CD14-positive monocyte (primary cell): ENCODE measurements around the gene KDM2A. TPM values are rescaled to one million over a fixed set of nuclear protein-coding genes. Genes with fewer than 3 reads are reported as not detected.

Experiments used
- DNase-seq, 3 donors: peaks; one replicate each; pipeline ENCODE4 v3.0.0-alpha.2; 2011 to 2022
- H2AFZ ChIP-seq: 2 replicates; pipeline ENCODE4 v1.6.0; 2012; ENCODE audit warnings: mild to moderate bottlenecking, low read depth, low read length, inconsistent platforms; ENCODE audit not compliant: insufficient read depth, poor library complexity, severe bottlenecking
- H3K27ac ChIP-seq, 2 donors: 1 replicate in 1 of 2; 2 replicates in 1 of 2; pipeline ENCODE4 v1.5.1; 2012 to 2013; ENCODE audit warnings: low read length in 2 of 2, control low read depth in 1 of 2, inconsistent platforms in 1 of 2, low read depth in 1 of 2, mild to moderate bottlenecking in 1 of 2
- H3K27me3 ChIP-seq, 2 donors: one replicate each; pipeline versions ENCODE4 v1.6.0 to v1.6.1; 2011 to 2013; ENCODE audit warnings: low read length in 2 of 2; ENCODE audit not compliant: control insufficient read depth in 2 of 2, insufficient read depth in 2 of 2
- H3K36me3 ChIP-seq, 2 donors: replicated peaks in 1 of 2; 1 replicate in 1 of 2; 2 replicates in 1 of 2; pipeline versions ENCODE4 v1.5.1 to v1.6.1; 2012 to 2013; ENCODE audit warnings: low read length in 2 of 2, control low read depth in 1 of 2, inconsistent platforms in 1 of 2, mild to moderate bottlenecking in 1 of 2; ENCODE audit not compliant: insufficient read depth in 2 of 2, control insufficient read depth in 1 of 2
- H3K4me1 ChIP-seq, 2 donors: 1 replicate in 1 of 2; 2 replicates in 1 of 2; pipeline versions ENCODE4 v1.5.1 to v1.6.1; 2012 to 2013; ENCODE audit warnings: low read length in 2 of 2, control low read depth in 1 of 2, inconsistent platforms in 1 of 2, mild to moderate bottlenecking in 1 of 2, moderate library complexity in 1 of 2; ENCODE audit not compliant: insufficient read depth in 2 of 2, control insufficient read depth in 1 of 2
- H3K4me2 ChIP-seq: replicated peaks from 2 replicates; pipeline ENCODE3; 2012; ENCODE audit warnings: low read length, moderate library complexity, mild to moderate bottlenecking; ENCODE audit not compliant: poor library complexity, severe bottlenecking; ENCODE audit errors: extremely low read depth
- H3K4me3 ChIP-seq, 3 experiments: fragments of 200-600 bp in 1 of 3; sonication (generic) in 1 of 3; replicated peaks in 1 of 3; 1 replicate in 2 of 3; 2 replicates in 1 of 3; pipeline ENCODE4 v1.5.1; 2011 to 2013; ENCODE audit warnings: low read length in 3 of 3, mild to moderate bottlenecking in 3 of 3, control low read depth in 2 of 3, low read depth in 2 of 3, inconsistent platforms in 1 of 3, moderate library complexity in 1 of 3
- H3K79me2 ChIP-seq: 2 replicates; pipeline ENCODE4 v1.6.0; 2012; ENCODE audit warnings: mild to moderate bottlenecking, control low read depth, inconsistent platforms, low read length, moderate library complexity; ENCODE audit not compliant: insufficient read depth
- H3K9ac ChIP-seq: 2 replicates; pipeline ENCODE4 v1.6.0; 2017; ENCODE audit warnings: low read length, mild to moderate bottlenecking; ENCODE audit not compliant: insufficient read depth, poor library complexity, severe bottlenecking
- H3K9me3 ChIP-seq, 2 donors: replicated peaks in 1 of 2; 1 replicate in 1 of 2; 2 replicates in 1 of 2; pipeline versions ENCODE4 v1.5.1 to v1.6.1; 2012 to 2013; ENCODE audit warnings: low read length in 2 of 2, control low read depth in 1 of 2; ENCODE audit not compliant: control insufficient read depth in 1 of 2, insufficient read depth in 1 of 2
- H4K20me1 ChIP-seq: 2 replicates; pipeline ENCODE4 v1.6.0; 2012; ENCODE audit warnings: mild to moderate bottlenecking, low read length, control low read depth, moderate library complexity; ENCODE audit not compliant: insufficient read depth
- H3K27ac Mint-ChIP-seq, 7 donors: one replicate each; pipeline ENCODE4 v1.8.0; 2020; ENCODE audit warnings: mild to moderate bottlenecking in 7 of 7, mixed read lengths in 7 of 7, moderate library complexity in 6 of 7, inconsistent platforms in 2 of 7
- H3K27me3 Mint-ChIP-seq, 3 donors: one replicate each; pipeline ENCODE4 v1.8.0; 2021 to 2022; ENCODE audit warnings: low read depth in 3 of 3, mild to moderate bottlenecking in 3 of 3, mixed read lengths in 3 of 3, moderate library complexity in 3 of 3, inconsistent platforms in 1 of 3
- H3K36me3 Mint-ChIP-seq, 2 donors: one replicate each; pipeline ENCODE4 v1.8.0; 2020; ENCODE audit warnings: mixed read lengths in 2 of 2, inconsistent platforms in 1 of 2, mild to moderate bottlenecking in 1 of 2
- H3K4me1 Mint-ChIP-seq: one replicate; pipeline ENCODE4 v1.8.0; 2020; ENCODE audit warnings: mild to moderate bottlenecking, mixed read lengths
- H3K4me3 Mint-ChIP-seq, 2 donors: one replicate each; pipeline ENCODE4 v1.8.0; 2020; ENCODE audit warnings: mild to moderate bottlenecking in 2 of 2, mixed read lengths in 2 of 2, moderate library complexity in 1 of 2
- H3K9me3 Mint-ChIP-seq, 7 donors: one replicate each; pipeline ENCODE4 v1.8.0; 2020 to 2022; ENCODE audit warnings: mixed read lengths in 7 of 7, mild to moderate bottlenecking in 6 of 7, moderate library complexity in 6 of 7, inconsistent platforms in 2 of 7
- CTCF ChIP-seq: fragments of 200-600 bp; IDR thresholded peaks from one replicate; pipeline ENCODE4 v1.8.0; 2022; ENCODE audit warnings: antibody characterized with exemption, mild to moderate bottlenecking
- WGBS: methylation state at CpG from one replicate; pipeline ENCODE4 v1.1.5; 2013; ENCODE audit warnings: missing lambda C conversion rate; ENCODE audit not compliant: insufficient coverage; 5-methylcytosine and 5-hydroxymethylcytosine counted together
- intact Hi-C, 2 donors: fragments of 100-400 bp; cut with micrococcal nuclease; formaldehyde crosslinking; loops; one replicate each; pipeline versions ENCODE4 v1.15.0 to v1.15.1; 2023
- polyA plus RNA-seq, 3 donors: library from polyadenylated mRNA; depleted of rRNA in 1 of 3; unstranded in 2 of 3; stranded (reverse) in 1 of 3; fragments of 300-500 nt in 2 of 3; fragments of >200 nt in 1 of 3; fragmentation: Illumina TruSeq in 2 of 3; gene quantifications; 1 replicate in 2 of 3; 2 replicates in 1 of 3; pipeline ENCODE4 v1.2.3, GENCODE V29; 2012 to 2021

Gene KDM2A
- polyA plus RNA-seq, 3 donors: 2.6 to 98.9 (median 3.9) TPM

DNA sequence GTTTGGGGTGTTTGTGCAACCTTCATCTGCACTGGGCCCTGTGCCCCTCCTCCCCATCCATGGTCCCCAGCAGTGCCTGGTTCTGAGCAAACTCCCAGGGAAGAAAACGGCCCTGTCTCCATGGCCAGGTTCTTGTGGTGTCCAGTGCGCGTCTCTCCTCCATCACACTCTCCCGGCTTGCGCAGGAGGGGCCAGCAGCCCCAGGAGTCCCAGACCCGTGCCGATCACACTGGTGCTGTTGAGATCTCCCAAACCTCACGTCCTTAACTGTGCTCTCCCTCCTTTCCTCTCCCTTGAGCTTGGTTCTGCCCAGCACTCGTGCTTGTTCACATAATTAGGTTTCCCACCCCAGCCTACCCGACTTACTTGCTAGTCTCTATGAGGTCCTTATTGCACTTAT lies 136.3 kb downstream of the KDM2A start:
- Histone ChIP-seq H3K4me3 (no peak overlapping the region), H3K9me3 (no peaks in the 10 kb centered on the region), H3K27me3 (no peaks in the 10 kb centered on the region), H3K9ac (no peak overlapping the region), H3K27ac (peak overlapping the region in 1 of 2 donors; percentile 6), H3K79me2 (peaks cover 14% of the 10 kb centered on the region), H3K36me3 (peaks cover 69 to 70% of the 10 kb centered on the region in 2 donors), H4K20me1 (peaks cover 87% of the 10 kb centered on the region), H3K4me1 (peaks cover 0 to 7% of the 10 kb centered on the region in 2 donors), H2AFZ (no peak overlapping the region), H3K4me2 (no peak overlapping the region)
- WGBS: 96% methylated on average over 5 of the region's 10 CpGs
- TF ChIP-seq CTCF: no peak
- Mint-ChIP-seq H3K27ac (peak overlapping the region in 1 of 7 donors; percentile 46), H3K4me1 (peaks cover 8% of the 10 kb centered on the region), H3K27me3 (peaks cover 4 to 6% (median 5%) of the 10 kb centered on the region in 3 donors), H3K36me3 (peaks cover 65 to 82% of the 10 kb centered on the region in 2 donors), H3K9me3 (no peaks in the 10 kb centered on the region), H3K4me3 (no peak overlapping the region)
- DNase-seq: no peak
- intact Hi-C loops: no loop called here

DNA sequence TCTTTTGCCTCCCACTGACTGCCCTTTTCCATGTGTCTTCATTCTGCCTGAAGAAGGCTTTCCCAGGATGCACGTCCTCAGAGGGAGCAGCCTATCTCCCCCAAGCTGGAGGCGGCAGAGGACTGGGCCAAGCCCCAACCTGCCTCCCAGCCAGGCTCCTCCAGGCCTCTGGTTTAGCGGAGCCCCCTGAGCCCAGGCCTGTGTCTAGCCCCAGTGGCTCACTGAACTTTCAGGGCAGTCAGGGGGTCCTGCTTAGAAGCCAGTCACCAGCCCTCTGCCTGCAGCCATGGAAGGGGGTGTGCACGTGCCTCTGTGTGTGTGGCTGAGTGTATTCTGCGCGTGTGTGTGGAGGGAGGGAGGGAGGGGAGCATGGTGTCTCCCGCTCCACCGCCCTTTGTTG lies 136.8 kb downstream of the KDM2A start:
- Histone ChIP-seq H3K4me2 (no peak overlapping the region), H3K27ac (no peak overlapping the region), H3K9ac (no peak overlapping the region), H3K9me3 (no peaks in the 10 kb centered on the region), H4K20me1 (peaks cover 82% of the 10 kb centered on the region), H2AFZ (no peak overlapping the region), H3K36me3 (peaks cover 64 to 65% of the 10 kb centered on the region in 2 donors), H3K79me2 (peaks cover 12% of the 10 kb centered on the region), H3K4me1 (peaks cover 0 to 8% of the 10 kb centered on the region in 2 donors), H3K4me3 (no peak overlapping the region), H3K27me3 (no peaks in the 10 kb centered on the region)
- Mint-ChIP-seq H3K27ac (peak overlapping the region in 2 of 7 donors; percentile 10 to 55), H3K9me3 (no peaks in the 10 kb centered on the region), H3K27me3 (peaks cover 9% of the 10 kb centered on the region in 3 donors), H3K4me1 (peaks cover 9% of the 10 kb centered on the region), H3K4me3 (no peak overlapping the region), H3K36me3 (peaks cover 60 to 76% of the 10 kb centered on the region in 2 donors)
- no peak for DNase-seq
- 96% methylated on average over 3 of the region's 8 CpGs for WGBS
- no peak for TF ChIP-seq CTCF
- intact Hi-C loops: no loop called here
